Measurements from ENCODE around the gene YBX3. TPM values are rescaled to one million over a fixed set of nuclear protein-coding genes. Genes with fewer than 3 reads are reported as not detected.

The YBX3 gene
- polyA plus RNA-seq, 1 donor from 2014 or later, result 14.9 TPM

DNA sequence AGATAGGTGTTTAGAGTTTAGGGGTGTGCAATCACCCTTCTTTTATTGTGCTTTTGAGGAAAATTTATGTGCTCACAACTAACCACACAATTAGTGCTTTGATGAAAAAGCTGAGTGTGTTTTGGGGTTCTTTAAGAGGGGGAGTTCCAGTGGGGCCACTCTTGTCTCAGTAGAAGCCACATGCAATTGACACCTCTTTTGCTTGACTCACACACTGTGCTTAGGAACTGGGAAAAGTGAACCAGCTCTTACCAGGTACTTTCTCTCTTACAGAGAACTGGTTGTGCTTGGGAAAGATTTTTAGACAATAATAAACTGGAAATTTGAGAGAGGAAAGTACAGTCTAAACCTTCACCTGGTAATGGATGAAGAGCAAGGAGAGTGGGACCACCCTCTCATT, 12.3 kb upstream of the YBX3 start:
- H3K27me3 Mint-ChIP-seq, result peaks cover 8% of the 10 kb centered on the region
- H3K9me3 Mint-ChIP-seq, result peaks cover 0 to 3% (median 0%) of the 10 kb centered on the region in 3 donors
- H3K4me3 Mint-ChIP-seq, result no peak overlapping the region
- no peak overlapping the region for H3K27ac Mint-ChIP-seq
- H3K4me1 Mint-ChIP-seq, result no peaks in the 10 kb centered on the region
- peaks cover 2% of the 10 kb centered on the region for H3K36me3 Mint-ChIP-seq

DNA sequence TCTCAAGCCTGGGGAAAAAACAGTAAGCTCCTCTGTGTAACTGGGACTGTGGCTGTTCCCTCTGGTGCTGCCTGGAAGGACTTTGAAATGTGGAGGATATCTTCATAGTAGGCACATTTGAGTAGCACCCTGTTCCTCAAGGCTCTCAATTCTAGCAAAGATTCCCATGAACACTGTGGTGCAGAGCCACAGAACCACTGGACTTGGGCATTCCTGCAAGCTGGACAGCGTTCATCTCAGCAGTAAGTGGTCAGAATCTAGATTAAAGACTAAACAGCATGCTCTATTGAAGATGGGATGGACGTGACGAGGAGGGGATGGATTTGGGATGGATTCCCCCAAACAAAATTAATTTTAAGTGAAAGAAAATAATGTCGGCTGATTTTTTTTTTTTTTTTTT, 9.4 kb upstream of the YBX3 start:
- Mint-ChIP-seq H3K36me3 (peaks cover 2% of the 10 kb centered on the region), H3K4me3 (no peak overlapping the region), H3K9me3 (peaks cover 0 to 3% (median 0%) of the 10 kb centered on the region in 3 donors), H3K27ac (no peak overlapping the region), H3K27me3 (peaks cover 9% of the 10 kb centered on the region), H3K4me1 (no peaks in the 10 kb centered on the region)

DNA sequence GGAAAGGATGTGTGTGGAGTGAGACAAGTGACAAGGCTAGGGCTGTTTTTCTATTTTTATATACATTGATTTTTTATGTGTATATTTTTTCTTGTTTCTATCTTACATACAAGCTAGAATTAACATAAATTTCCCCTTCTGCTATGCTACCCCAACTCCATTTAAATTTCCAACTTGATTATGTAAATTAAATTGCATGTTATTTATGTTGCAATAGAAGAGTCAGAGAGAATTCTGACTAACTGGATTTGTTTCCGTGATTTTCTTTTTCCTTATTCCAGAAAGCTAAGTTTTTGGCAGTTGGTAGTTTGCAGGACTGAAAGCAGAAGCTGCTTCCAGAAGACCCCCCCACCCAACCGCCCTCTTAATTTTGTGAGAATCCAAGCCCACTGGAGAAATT, 8.9 kb upstream of the YBX3 start:
- Mint-ChIP-seq H3K4me1 (no peaks in the 10 kb centered on the region), H3K36me3 (no peaks in the 10 kb centered on the region), H3K9me3 (peaks cover 0 to 3% (median 0%) of the 10 kb centered on the region in 3 donors), H3K27me3 (peaks cover 14% of the 10 kb centered on the region), H3K4me3 (no peak overlapping the region), H3K27ac (no peak overlapping the region)

DNA sequence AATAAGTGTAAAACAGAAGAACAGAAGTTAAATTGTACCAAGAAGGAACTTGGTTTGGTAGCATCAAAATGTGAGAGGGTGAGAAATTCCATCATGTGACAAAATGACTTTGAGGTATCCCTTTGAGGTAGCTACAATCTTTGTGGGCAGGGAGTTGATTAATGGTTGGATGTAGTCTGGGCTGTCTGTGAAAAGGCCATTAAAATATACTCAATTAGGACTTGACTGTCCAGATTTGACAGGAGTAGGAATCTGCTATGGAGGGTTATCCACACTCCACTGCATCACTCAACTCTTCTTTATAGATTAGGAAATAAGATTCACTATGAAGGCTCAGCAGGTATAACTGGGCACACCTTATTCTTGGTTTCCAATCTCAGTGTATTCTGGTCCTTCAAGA, 7.4 kb upstream of the YBX3 start:
- H3K9me3 Mint-ChIP-seq, result peaks cover 0 to 3% (median 0%) of the 10 kb centered on the region in 3 donors
- H3K4me3 Mint-ChIP-seq, result no peak overlapping the region
- peaks cover 14% of the 10 kb centered on the region for H3K27me3 Mint-ChIP-seq
- no peaks in the 10 kb centered on the region for H3K36me3 Mint-ChIP-seq
- no peaks in the 10 kb centered on the region for H3K4me1 Mint-ChIP-seq
- no peak overlapping the region for H3K27ac Mint-ChIP-seq

DNA sequence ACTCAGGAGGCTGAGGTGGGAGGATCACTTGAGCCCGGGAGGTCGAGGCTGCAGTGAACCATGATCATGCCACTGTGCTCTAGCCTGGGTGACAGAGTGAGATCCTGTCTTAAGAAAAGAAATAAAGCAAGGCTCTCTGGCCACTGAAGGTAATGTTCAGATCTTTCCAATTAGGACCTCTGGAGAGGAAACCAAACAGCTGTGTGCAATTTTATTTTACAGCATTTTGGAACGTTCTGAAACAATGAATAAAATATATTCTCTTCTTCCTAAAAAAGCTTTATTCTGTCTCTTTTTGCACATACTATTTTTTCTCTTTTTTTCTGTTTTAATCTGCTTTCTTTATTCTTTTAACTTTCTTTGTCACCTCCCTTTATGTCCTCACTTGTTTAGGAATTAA, 5.0 kb upstream of the YBX3 start:
- peaks cover 0 to 2% (median 0%) of the 10 kb centered on the region in 3 donors for H3K9me3 Mint-ChIP-seq
- H3K27ac Mint-ChIP-seq, result no peak overlapping the region
- no peak overlapping the region for H3K4me3 Mint-ChIP-seq
- H3K4me1 Mint-ChIP-seq, result peaks cover 3 to 5% (median 4%) of the 10 kb centered on the region in 3 donors
- no peaks in the 10 kb centered on the region for H3K36me3 Mint-ChIP-seq
- peaks cover 18% of the 10 kb centered on the region for H3K27me3 Mint-ChIP-seq

DNA sequence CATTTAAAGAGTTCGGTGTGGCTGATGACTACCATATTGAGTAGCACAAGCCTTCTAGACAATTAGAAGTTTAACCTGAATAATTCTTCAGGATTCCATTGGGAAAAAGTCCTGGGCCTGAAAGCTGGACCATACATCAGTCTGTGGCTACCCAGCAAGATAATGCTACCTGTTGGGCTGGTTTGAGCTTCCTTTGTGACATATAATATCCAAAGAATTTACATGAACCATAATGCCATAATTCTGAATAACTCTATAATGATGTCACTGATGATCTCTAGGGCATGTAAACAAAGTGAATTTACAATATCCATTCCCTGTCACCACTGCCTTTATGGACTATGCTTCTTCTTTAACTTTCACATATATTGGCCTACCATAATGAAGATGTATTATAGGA, 3.8 kb upstream of the YBX3 start:
- no peak overlapping the region for H3K27ac Mint-ChIP-seq
- H3K27me3 Mint-ChIP-seq, result peaks cover 22% of the 10 kb centered on the region
- H3K4me1 Mint-ChIP-seq, result peaks cover 3 to 10% (median 9%) of the 10 kb centered on the region in 3 donors
- no peaks in the 10 kb centered on the region for H3K36me3 Mint-ChIP-seq
- H3K9me3 Mint-ChIP-seq, result peaks cover 0 to 1% (median 0%) of the 10 kb centered on the region in 3 donors
- H3K4me3 Mint-ChIP-seq, result no peak overlapping the region

DNA sequence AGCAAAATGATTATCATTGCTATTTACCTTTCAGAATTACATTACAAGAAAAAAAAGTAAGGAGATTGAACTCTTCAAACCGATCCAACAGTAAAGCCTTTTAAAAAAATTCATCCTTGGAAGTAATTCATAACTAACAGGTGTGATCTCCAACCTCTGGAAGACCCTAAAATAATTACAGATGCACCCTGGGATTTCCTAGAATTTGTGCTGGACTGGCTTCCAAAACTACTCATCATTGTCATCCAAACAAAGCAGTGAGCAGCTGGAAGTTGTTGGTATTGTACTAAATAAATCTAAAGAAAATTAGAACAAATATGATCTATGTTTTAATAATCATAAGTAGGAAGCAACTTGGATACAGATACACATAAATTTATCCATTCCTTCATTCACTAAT, 1.9 kb upstream of the YBX3 start:
- Mint-ChIP-seq H3K9me3 (no peaks in the 10 kb centered on the region), H3K27ac (no peak overlapping the region), H3K4me3 (no peak overlapping the region), H3K4me1 (peaks cover 9 to 18% (median 14%) of the 10 kb centered on the region in 3 donors), H3K27me3 (peaks cover 26% of the 10 kb centered on the region), H3K36me3 (no peaks in the 10 kb centered on the region)

DNA sequence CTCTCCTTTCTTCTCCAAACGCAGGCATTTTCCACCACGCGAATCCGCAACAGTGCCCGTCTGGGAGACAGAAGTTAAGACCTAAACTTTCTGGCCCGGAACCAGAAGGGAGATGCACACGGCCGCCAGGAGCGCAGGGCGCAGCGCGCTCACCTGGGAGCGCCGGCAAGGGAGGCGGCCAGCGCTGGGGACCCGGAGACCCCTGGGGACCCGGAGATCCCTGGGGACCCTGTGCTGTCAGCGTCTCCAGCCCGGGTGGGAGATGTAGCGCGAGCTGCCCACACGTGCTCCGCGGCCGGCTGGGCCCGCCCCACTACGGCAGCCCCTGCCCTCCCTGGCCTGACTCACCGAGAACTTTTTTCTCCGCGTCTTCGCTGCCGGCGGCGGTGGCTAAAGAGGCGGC, 620 bp downstream of the YBX3 start:
- Mint-ChIP-seq H3K4me1 (peaks cover 9 to 18% (median 14%) of the 10 kb centered on the region in 3 donors), H3K27me3 (peaks cover 25% of the 10 kb centered on the region), H3K27ac (peak overlapping the region; percentile 83 to 90 (median 89)), H3K4me3 (peak overlapping the region; percentile 86 to 90 (median 88)), H3K9me3 (no peaks in the 10 kb centered on the region), H3K36me3 (no peaks in the 10 kb centered on the region)

DNA sequence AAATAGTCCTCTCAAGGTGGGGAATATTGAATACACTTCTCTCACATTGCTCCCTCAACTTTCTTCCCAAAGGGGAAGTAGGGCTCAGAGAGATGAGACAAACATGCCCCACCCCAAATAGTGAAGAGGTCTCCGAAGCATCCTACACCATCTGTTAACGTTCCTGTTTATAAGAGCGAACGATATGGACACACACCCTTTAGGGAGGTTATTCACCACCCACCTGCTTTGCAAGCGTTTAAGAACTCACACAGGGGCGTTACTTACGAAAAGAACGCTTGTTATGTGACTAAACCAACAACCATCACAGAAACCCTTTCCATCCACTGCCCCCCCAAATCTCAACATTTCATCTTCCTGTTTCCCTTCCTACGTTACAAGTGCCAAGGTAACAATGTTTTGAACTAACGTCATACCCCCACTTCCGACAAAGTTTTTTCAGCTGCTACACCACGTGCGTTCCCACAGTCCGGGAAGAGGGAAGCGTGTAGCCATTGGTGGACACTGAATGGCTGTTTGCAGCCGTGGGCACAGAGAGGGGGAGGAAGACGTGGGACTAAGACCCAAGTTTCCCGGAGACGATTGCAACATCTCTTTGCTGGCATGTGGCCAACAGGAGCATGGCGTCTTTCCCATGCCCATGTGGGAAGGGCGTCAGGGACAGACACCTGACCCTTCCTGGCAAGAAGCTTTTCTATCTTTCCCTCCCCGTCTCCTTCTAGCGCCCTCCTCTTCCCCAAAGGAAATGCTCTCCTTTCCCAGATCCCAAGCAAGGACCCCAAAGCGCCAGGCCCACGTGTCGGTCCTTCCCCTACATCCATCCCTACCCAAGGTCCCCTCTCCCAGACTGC, 1.2 kb downstream of the YBX3 start:
- H3K4me3 Mint-ChIP-seq, result peak overlapping the region; percentile 86 to 90 (median 88)
- peaks cover 9 to 18% (median 14%) of the 10 kb centered on the region in 3 donors for H3K4me1 Mint-ChIP-seq
- H3K27me3 Mint-ChIP-seq, result peaks cover 21% of the 10 kb centered on the region

DNA sequence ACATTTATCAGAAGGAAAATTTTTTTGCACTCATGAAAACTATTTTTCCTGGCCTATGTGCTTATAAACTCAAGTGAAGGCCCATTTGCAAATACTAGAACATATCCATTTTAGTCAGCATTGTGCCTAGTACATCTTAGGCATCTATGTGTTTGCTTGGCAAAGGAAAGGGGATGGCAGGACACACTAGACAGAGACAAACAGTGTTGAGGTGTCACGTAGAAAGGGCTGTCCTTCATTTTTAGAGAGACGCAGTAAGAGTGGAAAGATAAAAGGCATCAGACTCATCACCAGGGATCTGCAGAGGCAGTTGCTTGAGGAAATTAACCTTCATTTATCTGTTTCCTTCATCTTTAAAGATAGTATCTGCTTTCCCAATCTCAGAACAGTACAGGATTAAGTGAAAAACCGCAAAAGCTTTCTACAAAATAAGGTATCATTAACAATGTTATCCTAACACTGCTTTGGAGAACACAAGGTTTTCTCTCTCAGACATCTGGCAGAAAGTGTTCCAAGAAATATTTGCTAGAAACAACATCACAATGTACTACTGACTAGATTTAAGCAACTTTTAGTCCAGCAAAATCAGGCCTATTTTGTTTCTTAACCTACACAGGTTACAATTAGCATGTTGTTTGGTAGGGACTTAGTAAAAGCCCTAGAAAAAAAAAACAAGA, 2.0 kb downstream of the YBX3 start:
- H3K36me3 Mint-ChIP-seq, result no peaks in the 10 kb centered on the region
- peak overlapping the region in 3 of 4 donors; percentile 49 to 86 (median 80) for H3K4me3 Mint-ChIP-seq
- H3K27me3 Mint-ChIP-seq, result peaks cover 21% of the 10 kb centered on the region
- H3K9me3 Mint-ChIP-seq, result no peaks in the 10 kb centered on the region
- H3K27ac Mint-ChIP-seq, result no peak overlapping the region
- H3K4me1 Mint-ChIP-seq, result peaks cover 9 to 18% (median 14%) of the 10 kb centered on the region in 3 donors

More for the DNA sequence above, 1.2 kb downstream of the YBX3 start:
- H3K9me3 Mint-ChIP-seq, result no peaks in the 10 kb centered on the region
- H3K27ac Mint-ChIP-seq, result peak overlapping the region; percentile 83 to 90 (median 89)
- H3K36me3 Mint-ChIP-seq, result no peaks in the 10 kb centered on the region

DNA sequence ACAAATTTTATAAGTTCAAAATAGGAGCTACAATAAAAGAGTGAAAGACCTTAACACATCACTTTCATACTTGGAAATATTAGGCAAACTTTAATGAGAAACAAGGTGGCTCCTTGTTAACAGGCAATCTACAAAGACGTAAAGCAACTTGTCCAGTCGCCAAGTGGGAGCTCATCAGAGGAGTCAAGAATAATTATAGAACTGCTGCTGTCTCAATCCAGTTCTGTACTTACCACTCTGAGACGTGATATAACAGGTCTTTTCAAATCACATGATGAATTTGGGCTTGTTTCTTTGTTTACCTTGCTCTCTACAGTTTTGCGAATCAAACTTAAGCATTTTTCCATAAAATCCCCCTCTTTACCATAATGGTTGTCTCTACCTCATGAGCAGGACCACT, 3.6 kb downstream of the YBX3 start:
- Mint-ChIP-seq H3K9me3 (no peaks in the 10 kb centered on the region), H3K36me3 (no peaks in the 10 kb centered on the region), H3K27ac (no peak overlapping the region), H3K4me3 (no peak overlapping the region), H3K27me3 (peaks cover 19% of the 10 kb centered on the region), H3K4me1 (peaks cover 9 to 18% (median 14%) of the 10 kb centered on the region in 3 donors)

DNA sequence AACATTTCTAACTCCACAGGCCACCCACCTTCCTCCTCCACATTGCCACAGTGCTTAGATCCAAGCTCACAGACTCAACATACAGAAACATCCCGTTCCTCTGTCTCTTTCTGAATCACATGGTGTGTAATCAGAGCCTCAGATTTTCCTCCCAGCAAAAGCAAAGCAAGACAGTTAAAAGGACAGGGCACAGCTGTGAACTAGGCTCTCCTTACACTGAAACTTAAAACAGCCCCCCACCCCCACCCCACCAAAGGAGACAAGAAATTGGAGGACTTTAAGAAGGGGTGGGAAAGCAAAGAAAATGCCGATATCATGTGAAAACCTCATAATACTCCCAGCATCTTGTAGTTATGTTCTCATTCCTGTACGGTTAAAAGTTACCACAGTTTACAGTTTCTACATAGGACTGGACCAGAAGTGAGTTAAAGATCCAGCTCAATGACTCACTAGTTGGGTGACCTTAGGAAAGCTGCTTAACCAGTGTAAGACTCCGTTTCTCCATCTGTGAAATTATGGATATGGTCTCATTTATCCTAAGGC, 4.8 kb downstream of the YBX3 start:
- peaks cover 11% of the 10 kb centered on the region for H3K27me3 Mint-ChIP-seq
- no peaks in the 10 kb centered on the region for H3K9me3 Mint-ChIP-seq
- H3K4me1 Mint-ChIP-seq, result peaks cover 6 to 13% (median 10%) of the 10 kb centered on the region in 3 donors
- no peak overlapping the region for H3K4me3 Mint-ChIP-seq
- no peaks in the 10 kb centered on the region for H3K36me3 Mint-ChIP-seq
- H3K27ac Mint-ChIP-seq, result no peak overlapping the region

DNA sequence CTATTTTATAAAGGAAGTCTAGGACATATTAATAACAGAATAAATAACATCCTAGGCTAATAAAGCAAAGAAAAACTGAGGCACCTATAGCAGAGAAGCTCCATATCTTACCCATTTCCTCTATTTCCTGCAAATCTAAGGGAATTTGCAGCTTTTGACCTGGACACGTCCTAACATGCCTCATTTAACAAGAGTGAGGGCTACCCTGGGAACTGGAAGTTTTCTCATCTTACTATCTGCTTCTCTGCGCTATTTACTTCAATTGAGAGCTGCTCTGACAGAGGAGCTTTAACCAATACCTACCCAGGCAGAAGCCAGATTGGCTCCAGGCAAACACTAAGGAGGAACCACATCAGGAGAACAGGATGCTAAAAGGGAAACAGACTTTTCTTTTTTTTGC, 5.7 kb downstream of the YBX3 start:
- H3K27ac Mint-ChIP-seq, result no peak overlapping the region
- H3K4me1 Mint-ChIP-seq, result peaks cover 6 to 12% (median 10%) of the 10 kb centered on the region in 3 donors
- H3K27me3 Mint-ChIP-seq, result peaks cover 9% of the 10 kb centered on the region
- no peaks in the 10 kb centered on the region for H3K36me3 Mint-ChIP-seq
- H3K4me3 Mint-ChIP-seq, result no peak overlapping the region
- no peaks in the 10 kb centered on the region for H3K9me3 Mint-ChIP-seq

DNA sequence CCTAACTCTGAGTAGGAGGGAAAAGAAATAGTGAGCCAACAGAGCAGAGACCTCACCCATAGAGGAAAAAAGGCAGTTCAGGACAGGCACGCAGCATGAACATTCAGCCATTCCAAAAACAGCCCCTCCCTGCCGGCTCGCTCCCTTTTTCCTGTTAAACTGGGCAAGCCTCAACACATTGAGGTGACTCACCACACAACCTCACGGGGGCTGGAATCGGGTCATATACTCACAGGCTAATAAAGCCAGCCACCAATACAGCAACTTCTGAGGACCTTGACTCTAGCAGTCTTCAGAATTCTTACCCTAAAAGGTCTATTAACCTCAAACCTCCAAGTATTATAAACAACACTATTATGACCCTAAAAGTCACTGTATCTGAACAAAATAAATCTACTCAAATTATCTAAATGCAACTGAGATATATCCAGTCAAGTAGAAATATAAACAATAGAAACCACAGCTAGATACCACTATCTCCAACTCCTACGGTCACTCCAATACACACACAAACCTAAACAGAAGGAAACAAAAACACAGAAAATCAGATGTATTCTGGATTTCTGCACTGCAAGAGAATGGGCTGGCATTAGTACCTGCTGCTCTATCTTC, 6.3 kb downstream of the YBX3 start:
- Mint-ChIP-seq H3K27me3 (peaks cover 3% of the 10 kb centered on the region), H3K27ac (no peak overlapping the region)

DNA sequence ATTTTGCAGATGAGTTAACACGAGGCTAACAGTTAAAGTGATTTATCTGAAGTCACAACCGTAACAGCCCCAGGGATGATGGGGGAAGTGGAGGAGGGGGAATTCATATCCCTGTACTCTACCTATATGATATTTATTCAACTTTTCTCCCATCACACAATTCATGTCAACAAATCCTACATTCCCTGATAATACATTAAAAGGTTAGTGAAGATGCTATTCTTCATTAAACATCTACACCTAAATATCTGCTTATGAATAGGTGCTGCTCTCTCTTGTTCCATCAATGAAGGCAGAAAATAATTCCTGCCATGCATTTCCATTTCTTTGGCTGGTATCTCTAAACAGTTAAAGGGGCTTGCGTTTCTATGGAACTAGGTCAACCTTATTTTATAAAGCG, 6.8 kb downstream of the YBX3 start:
- no peaks in the 10 kb centered on the region for H3K36me3 Mint-ChIP-seq
- peaks cover 2 to 4% (median 3%) of the 10 kb centered on the region in 3 donors for H3K4me1 Mint-ChIP-seq
- no peaks in the 10 kb centered on the region for H3K9me3 Mint-ChIP-seq
- H3K27me3 Mint-ChIP-seq, result no peaks in the 10 kb centered on the region
- H3K27ac Mint-ChIP-seq, result no peak overlapping the region
- no peak overlapping the region for H3K4me3 Mint-ChIP-seq

More for the DNA sequence above, 6.3 kb downstream of the YBX3 start:
- Mint-ChIP-seq H3K4me1 (peaks cover 4 to 6% (median 4%) of the 10 kb centered on the region in 3 donors), H3K9me3 (no peaks in the 10 kb centered on the region), H3K4me3 (no peak overlapping the region), H3K36me3 (no peaks in the 10 kb centered on the region)
